BJ (cell line): ENCODE data around the gene TRIM63. TPM values are rescaled to one million over a fixed set of nuclear protein-coding genes. Genes with fewer than 3 reads are reported as not detected.
A peak's percentile ranks its signal among the peaks of the same experiment; 100 is the strongest.

Experiments
- CTCF ChIA-PET: fragments of 350-600 bp; formaldehyde crosslinking; extraction: SDS; loops from one replicate; lab custom pipeline; 2021; ENCODE audit warnings: antibody characterized with exemption, inconsistent platforms; lab: Yijun Ruan, JAX
- POLR2A ChIA-PET: fragments of 300-600 bp; sonication (Branson Sonifier 250); formaldehyde crosslinking; extraction: SDS; loops from one replicate; lab custom pipeline; 2021; ENCODE audit warnings: antibody characterized with exemption; lab: Charles Lee
- DNase-seq: peaks from one replicate; pipeline ENCODE4 v3.0.0-alpha.2; 2011; ENCODE audit warnings: low read depth
- H3K27me3 ChIP-seq: 2 replicates; pipeline ENCODE4 v1.6.0; 2011; ENCODE audit warnings: low read length; ENCODE audit not compliant: control insufficient read depth, insufficient read depth
- H3K36me3 ChIP-seq: 2 replicates; pipeline ENCODE4 v1.5.1; 2011; ENCODE audit warnings: low read length; ENCODE audit not compliant: control insufficient read depth, insufficient read depth
- H3K4me3 ChIP-seq: 2 replicates; pipeline ENCODE4 v1.5.1; 2011; ENCODE audit warnings: low read depth, mild to moderate bottlenecking, control low read depth, low read length
- polyA plus RNA-seq: library from polyadenylated mRNA; depleted of rRNA; stranded (reverse); fragments of >200 nt; gene quantifications from 2 replicates; pipeline ENCODE4 v1.2.3, GENCODE V29; 2011
- TF ChIP-seq, protein P1 (sequence below): IDR thresholded peaks from 2 replicates; pipeline ENCODE4 v1.5.1; 2011; ENCODE audit warnings: low read depth, mild to moderate bottlenecking, control low read depth, inconsistent platforms, low read length, moderate library complexity; ENCODE audit not compliant: insufficient read depth

TRIM63 gene
- polyA plus RNA-seq, 1 experiment = not detected

- Histone ChIP-seq H3K4me3 (no peak overlapping the region), H3K27me3 (no peaks in the 10 kb centered on the region), H3K36me3 (no peaks in the 10 kb centered on the region)
- ChIA-PET CTCF (interaction anchor here (1.8 to 2.3 kb wide), 4 partner anchors 13 to 128 kb away, joined by 5 to 9 read pairs (median 6); partner anchors contain the start of gene PAFAH2), POLR2A (no interaction called here)
- TF ChIP-seq, protein P1, sequence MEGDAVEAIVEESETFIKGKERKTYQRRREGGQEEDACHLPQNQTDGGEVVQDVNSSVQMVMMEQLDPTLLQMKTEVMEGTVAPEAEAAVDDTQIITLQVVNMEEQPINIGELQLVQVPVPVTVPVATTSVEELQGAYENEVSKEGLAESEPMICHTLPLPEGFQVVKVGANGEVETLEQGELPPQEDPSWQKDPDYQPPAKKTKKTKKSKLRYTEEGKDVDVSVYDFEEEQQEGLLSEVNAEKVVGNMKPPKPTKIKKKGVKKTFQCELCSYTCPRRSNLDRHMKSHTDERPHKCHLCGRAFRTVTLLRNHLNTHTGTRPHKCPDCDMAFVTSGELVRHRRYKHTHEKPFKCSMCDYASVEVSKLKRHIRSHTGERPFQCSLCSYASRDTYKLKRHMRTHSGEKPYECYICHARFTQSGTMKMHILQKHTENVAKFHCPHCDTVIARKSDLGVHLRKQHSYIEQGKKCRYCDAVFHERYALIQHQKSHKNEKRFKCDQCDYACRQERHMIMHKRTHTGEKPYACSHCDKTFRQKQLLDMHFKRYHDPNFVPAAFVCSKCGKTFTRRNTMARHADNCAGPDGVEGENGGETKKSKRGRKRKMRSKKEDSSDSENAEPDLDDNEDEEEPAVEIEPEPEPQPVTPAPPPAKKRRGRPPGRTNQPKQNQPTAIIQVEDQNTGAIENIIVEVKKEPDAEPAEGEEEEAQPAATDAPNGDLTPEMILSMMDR = no peak
- no peak for DNase-seq
Measured at GRCh38 chr1:26023009-26023408, 44.4 kb downstream of the TRIM63 start.

DNA sequence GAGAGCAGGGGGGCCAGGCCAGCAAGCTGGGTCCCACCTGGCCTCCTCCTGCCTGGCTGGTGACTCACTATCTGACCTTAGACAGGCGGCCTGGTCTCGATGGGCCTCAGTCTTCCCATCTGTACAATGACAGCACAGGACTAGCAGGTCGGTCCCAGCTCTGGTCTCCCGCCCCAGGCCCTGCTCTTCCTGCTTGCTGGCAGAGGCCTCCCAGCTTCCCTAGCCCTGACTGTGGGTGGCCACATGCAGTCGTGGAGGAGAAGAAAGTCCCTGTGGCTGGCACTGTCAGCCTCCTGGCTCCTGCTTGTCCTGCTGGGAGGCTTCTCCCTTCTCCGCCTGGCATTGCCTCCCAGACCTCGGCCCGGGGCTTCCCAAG is 45.0 kb downstream of the TRIM63 start:
- no peak for DNase-seq
- TF ChIP-seq, protein P1 = no peak
- CTCF ChIA-PET = interaction anchor here (2.1 to 2.2 kb wide), 2 partner anchors 18 to 127 kb away, joined by 6 to 9 read pairs; no protein-coding TSS in a partner anchor
- Histone ChIP-seq H3K4me3 (no peak overlapping the region), H3K36me3 (no peaks in the 10 kb centered on the region), H3K27me3 (no peaks in the 10 kb centered on the region)
- POLR2A ChIA-PET = no interaction called here

DNA sequence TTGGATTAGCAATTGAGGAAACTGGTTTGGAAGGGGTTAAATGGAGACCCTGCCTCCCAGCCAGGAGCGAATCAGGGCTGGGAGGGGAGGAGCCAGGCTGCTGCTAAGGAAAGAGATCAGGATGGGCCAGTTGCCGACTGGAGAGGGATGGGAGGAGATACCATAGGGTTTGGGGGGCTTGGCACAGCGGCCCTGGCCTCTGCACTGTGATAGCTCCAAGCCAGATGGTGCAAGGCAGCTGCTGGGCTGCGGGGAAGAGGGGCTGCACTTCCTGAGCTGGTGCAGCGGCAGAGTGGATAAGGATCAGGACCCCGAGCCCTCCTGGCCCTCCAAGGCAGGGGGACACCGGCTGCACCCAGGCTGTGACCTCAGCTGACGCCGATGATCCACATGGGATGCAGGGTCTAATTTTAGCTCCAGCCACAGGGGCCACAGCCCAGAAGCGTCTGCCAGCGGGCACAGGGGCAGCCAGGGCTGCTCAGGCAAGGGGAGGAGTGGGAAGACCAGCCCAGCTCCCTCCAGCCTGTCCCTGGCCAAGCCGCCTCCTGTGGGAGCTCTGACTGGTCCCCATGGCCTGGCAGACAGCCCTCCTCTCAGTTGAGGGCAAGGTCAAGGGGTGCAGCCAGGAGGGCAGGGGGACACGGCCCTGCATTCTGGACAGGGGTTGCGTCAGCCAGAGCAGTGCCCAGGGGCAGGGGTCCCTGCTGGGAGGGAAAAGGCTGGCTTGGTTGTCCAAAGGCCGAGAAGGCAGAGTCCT is 45.6 kb downstream of the TRIM63 start, which contains the start of gene EXTL1:
Gene EXTL1 (plus strand): TSS at position 129 of the 757 bp plus-strand sequence. CDS start 872 bp downstream, outside the sequence.
- ChIA-PET POLR2A (no interaction called here), CTCF (interaction anchor here (1.1 to 2.8 kb wide), 5 partner anchors 11 to 127 kb away, joined by 3 to 9 read pairs (median 6); no protein-coding TSS in a partner anchor)
- DNase-seq = no peak
- H3K4me3 ChIP-seq = peak within 1 kb of the TSS; percentile 39
- H3K36me3 ChIP-seq = no peaks in the 10 kb centered on the region
- no peaks in the 10 kb centered on the region for H3K27me3 ChIP-seq
- TF ChIP-seq, protein P1 = no peak

GRCh38 chr1:26020941-26021646 is 46.3 kb downstream of the TRIM63 start:
- ChIA-PET POLR2A (no interaction called here), CTCF (interaction anchor here (0.5 to 2.8 kb wide), 6 partner anchors 10 to 155 kb away, joined by 3 to 9 read pairs (median 3); no protein-coding TSS in a partner anchor)
- Histone ChIP-seq H3K36me3 (no peaks in the 10 kb centered on the region), H3K4me3 (no peak overlapping the region), H3K27me3 (no peaks in the 10 kb centered on the region)
- DNase-seq = no peak
- TF ChIP-seq, protein P1 = no peak

- CTCF ChIA-PET = interaction anchor here (0.5 to 2.8 kb wide), 7 partner anchors 9 to 1056 kb away, joined by 3 to 8 read pairs (median 4); partner anchors contain the start of gene PAFAH2
- DNase-seq = no peak
- TF ChIP-seq, protein P1 = no peak
- Histone ChIP-seq H3K27me3 (no peaks in the 10 kb centered on the region), H3K4me3 (no peak overlapping the region), H3K36me3 (no peaks in the 10 kb centered on the region)
- POLR2A ChIA-PET = no interaction called here
Measured at GRCh38 chr1:26020330-26020768, 47.1 kb downstream of the TRIM63 start.
